ENCODE results near the gene RASAL2.

DNA sequence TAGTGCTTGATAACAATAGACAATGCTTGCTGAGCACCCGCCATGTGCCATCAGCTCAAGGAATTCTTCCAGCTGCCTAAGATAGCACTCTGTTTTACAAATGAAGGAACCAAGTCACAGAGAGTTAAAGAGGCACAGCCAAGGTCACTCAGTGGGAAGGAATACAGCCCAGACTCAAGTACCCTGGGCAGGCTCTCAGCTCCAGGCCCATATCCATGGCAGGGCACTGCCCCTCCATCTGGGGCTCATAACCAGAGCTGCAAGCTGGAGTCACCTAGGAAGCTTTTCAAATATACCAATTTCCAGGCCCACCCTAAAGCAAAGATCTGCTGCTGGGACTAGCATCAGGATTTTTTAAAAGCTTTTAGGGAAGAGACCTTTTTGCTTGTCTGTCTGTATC, 401.3 kb downstream of the RASAL2 start:
- TF ChIP-seq EZH2 (IDR thresholded peaks at IDR 0.05): no peak
- no peak for TF ChIP-seq POLR2AphosphoS5 (IDR thresholded peaks at IDR 0.05; ENCODE audit: borderline replicate concordance, low read depth, low read length)
- TF ChIP-seq FOXP2 (optimal IDR thresholded peaks at IDR 0.05; ENCODE audit: control extremely low read depth, extremely low read length, insufficient read depth): no peak
